Measurements from ENCODE around the gene ABCD3.
"Not testable (repeated sequence)": the region's sequence is repeated elsewhere in the genome, so short reads cannot be mapped to it uniquely, and the experiment has no call there.

ABCD3 gene

GRCh38 chr1:94417978-94418663 is at the start of gene ABCD3:
Gene ABCD3 (plus strand): TSS chr1:94418389. CDS start chr1:94418479, 90 bp downstream.
- DNase-seq: peak; percentile 98

DNA sequence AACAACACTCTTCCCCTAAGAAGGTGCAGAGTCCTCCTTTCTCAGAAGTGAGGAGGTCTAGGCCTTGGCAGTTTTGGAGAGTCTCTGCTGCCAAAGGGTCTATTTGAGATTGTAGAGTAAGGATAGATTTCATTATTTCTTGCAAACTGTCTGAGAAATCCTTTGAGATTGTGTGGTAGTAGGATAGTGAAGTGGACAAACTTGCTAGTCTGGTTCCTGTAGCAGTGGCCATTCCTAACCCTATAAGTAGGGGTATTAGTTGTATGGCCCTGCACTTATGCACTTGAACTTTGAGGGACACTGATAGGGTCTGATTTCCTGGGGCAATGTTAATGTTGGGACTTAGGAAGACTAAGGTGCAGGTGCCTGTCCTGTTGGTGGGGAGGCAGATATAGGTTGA is 45.4 kb upstream of the ABCD3 start:
- DNase-seq: not testable (repeated sequence)

DNA sequence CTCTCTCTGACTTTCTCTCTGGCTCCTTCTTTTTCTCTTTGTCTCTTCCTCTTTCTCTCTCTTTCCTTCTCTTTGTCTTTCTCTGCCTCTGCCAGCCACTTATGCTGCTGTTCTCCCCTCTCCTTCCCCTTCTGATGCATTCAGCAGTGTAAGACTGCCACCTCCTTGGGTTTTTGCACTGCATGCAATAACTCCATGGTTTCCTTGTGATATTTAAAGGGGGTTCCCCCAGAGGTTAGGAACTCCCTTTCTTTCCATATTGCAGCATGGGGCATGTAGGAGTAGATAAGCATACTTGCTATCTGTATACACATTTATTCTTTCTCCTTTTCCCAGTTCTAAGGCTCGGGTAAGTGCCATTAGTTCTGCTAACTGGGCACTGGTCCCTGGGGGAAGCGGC is 44.9 kb upstream of the ABCD3 start:
- DNase-seq: not testable (repeated sequence)

- DNase-seq: not testable (repeated sequence)
These were observed 42.5 kb upstream of the ABCD3 start for GRCh38 chr1:94375666-94376065.

GRCh38 chr1:94378493-94378892 is 39.7 kb upstream of the ABCD3 start:
- not testable (repeated sequence) for DNase-seq

GRCh38 chr1:94379615-94380014 is 38.6 kb upstream of the ABCD3 start:
- DNase-seq: no peak

GRCh38 chr1:94382201-94382600 is 36.0 kb upstream of the ABCD3 start:
- no peak for DNase-seq

GRCh38 chr1:94383966-94384408 is 34.2 kb upstream of the ABCD3 start:
- peak; percentile 26 for DNase-seq

GRCh38 chr1:94384485-94385265 is 33.5 kb upstream of the ABCD3 start:
- DNase-seq: peak; percentile 37

DNA sequence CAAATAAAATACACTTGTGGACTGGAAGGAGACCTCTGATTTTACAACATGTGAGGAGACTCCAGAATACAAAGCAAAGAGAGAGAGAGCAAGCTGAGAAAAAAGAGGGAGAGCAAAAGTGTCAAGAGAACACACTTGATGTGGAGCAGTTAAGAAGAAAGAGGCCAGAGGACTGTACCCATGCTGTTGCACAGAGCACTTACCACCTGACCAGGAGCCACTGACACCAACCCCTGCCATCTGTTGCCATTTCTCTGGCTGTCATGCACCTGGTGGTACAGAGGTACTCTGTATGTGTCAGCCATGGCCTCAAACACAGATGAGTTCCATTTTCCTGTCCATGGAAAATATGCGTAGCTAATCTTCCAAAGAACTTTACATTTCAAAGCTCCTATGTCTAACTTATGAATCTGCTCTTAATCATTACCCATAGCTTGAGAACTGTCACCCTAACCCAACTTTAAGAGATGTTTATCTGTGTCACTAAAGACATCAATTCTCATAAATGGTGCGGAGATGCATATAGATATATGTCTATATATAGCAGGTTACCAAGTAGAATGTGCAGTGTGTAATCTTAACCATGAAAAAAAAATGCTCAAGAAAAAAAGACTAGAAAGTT is 32.8 kb upstream of the ABCD3 start:
- peak; percentile 65 for DNase-seq

GRCh38 chr1:94389298-94389697 is 28.9 kb upstream of the ABCD3 start:
- DNase-seq: no peak

DNA sequence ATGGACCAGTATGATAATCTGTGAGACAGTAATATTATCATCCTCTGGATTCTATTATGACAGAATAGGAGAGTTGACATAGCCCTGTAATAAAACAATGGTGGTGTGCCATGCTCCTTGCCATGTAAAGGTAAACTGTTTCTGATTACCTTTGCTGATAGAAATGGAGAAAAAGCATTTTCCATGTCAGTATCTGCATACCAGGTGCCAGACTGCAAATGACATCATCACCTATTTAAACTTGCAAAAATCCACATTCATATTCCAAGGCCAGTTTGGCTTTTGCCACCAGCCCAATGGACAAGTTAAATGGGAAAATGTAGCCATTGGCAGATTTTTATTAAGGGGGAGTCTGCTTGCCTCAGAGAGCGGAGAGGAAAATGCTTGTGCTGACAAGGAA is 23.9 kb upstream of the ABCD3 start:
- no peak for DNase-seq

- no peak for DNase-seq
These were observed 23.0 kb upstream of the ABCD3 start for GRCh38 chr1:94395231-94395630.

DNA sequence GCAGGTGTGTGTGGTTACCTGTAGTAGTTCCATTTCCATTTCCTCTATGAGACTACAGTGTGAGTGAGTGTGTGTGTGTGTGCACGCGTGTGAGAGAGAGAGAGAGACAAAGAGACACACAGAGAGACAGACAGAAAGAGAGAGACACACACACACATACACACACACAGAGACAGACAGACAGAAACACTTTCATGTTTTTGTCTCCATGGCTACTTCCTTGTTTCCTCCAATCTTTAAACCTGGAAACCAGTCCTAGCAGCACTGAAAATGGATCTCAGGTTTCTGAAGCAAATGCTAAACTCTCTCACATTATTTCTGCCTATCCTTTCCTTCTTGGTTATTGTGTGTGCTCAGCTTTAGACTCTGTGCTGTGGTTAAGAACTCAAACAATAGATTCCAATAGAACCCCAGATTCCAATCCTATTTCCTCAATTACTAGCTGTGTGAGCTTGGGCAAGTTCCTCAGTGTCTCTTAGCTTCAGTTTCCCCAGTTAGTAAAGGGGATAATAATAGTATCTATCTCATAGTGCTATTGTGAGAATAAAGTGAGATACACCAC is 22.4 kb upstream of the ABCD3 start:
- DNase-seq: no peak

DNA sequence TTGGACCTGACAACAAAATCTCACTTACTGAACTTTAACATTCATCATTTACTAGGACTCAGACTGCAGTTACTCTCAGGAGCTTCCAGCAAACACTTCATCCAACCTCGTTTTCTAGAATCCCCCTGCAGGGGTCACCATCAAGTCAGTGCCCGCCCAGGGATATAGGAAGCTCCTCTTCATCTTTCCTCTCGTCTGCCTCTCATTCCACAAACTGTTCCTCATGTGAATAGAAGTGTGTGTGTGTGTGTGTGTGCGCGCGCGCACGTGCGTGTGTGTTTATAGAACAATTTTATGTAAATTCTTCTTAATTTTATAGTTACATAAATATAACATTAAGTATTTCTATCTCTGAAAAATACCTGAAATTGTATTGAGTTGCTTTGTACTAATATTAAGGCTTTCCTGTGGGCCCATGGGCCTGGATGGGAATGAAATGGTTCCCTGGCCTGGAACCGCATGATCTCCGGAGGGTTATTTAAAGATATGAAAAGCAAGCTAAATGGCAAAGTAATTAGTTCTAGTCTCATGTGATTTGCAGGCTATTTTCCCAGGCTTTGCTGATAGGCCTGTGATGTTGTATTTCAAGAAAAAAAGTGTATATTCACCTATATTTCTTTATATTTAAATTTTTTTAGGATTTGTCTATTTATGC is 21.7 kb upstream of the ABCD3 start:
- DNase-seq: no peak

DNA sequence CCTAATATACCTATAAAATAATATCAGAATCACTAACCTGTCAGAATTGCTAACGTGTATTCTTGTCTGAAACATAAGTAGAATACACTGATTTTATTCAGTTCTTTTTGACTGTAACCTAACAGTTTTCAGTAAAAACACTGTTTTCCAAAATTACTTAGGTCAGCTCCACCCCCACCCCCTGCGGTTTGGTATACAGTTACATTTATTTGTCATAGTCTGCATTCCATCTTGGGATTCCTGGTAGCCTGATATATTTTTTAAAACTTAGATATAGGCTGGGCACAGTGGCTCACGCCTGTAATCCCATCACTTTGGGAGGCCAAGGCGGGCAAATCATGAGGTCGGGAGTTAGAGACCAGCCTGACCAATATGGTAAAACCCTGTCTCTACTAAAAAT is 19.8 kb upstream of the ABCD3 start:
- no peak for DNase-seq

DNA sequence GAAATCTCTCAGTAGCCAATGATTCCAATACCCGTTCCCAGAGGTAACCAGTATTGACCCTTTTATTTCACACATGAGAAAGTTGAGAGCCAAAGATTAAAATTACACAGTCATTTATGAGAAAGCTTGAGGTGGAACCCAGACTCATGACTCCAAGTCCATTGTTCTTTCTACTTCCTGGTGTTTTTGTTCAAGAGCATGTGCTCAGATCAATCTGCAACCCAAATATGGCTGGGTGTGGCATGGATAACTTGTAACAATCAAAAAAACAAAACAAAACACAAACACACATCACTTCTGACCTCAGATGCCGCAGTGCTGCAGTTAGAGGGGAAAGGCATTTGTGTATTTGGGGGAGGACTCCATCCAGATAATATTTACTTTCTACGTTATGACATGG is 18.7 kb upstream of the ABCD3 start:
- DNase-seq: no peak

DNA sequence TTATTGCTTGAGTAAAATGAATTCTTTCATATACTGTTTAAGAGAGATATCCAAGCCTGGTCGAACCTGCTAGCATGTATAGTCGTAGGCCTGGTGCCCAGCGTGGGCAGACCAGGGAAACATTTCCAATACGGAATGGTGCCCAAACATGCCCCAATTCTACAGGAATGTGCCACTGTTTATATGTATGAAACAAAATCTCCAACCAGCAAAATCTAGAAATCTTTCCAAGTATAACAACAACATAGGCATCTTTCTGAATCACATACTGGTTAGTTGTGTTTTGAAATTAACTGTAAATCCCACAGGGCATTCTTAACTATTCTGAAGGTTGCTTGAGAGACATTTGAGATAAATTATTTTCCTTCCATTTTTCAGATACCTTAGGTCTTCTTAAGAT is 17.0 kb upstream of the ABCD3 start:
- DNase-seq: no peak

- DNase-seq: no peak
These were observed 11.7 kb upstream of the ABCD3 start for GRCh38 chr1:94406446-94406845.

DNA sequence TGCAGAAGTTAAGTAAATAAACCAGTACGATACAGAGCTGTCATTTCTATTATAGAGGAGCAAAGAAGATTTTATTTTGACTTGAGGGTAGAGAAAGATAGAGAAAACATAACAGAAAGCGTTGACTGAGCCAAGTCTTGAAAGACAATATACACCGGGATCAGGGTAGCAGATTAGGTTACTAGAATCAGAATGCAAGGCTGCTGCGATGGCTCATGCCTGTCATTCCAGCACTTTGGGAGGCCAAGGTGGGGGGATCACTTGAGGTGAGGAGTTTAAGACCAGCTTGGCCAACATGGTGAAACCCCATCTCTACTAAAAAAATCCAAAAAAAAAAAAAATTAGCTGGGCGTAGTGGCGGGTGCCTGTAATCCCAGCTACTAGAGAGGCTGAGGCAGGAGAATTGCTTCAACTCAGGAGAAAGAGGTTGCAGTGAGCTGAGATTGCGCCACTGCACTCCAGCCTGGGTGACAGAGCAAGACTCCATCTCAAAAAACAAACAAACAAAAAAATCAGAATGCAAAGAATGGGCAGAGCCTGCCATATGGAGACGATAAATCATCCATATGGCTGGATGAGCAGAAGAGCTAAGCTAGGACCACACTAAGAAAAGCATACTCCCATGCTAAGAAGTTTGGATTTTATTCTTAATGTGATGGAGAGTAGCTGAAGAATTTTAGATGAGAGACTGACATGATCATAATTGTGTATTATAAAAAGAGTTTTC is 9.9 kb upstream of the ABCD3 start:
- DNase-seq: no peak

DNA sequence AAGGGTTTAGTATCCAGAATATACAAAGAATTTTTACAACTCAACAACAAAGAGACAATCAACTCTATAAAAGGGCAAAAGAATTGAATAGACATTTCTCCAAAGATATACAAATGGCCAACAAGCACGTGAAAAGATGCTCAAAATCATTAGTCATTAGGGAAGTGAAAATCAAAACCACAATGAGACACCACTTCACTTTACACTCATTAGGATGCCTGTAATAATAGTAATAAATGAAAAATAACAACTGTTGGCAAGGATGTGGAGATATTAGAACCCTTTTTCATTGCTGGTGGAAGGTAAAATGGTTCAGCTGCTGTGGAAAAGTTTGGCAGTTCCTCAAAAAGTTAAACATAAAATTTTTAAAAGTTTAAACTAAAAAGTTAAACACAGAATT is 7.0 kb upstream of the ABCD3 start:
- no peak for DNase-seq

GRCh38 chr1:94413311-94413710 is 4.9 kb upstream of the ABCD3 start:
- DNase-seq: no peak

Data from activated CD4-positive, alpha-beta T cell treated with anti-CD3 and anti-CD28 coated beads for 48 hours (primary cell).